SK-N-MC (cell line): Measurements from ENCODE around the gene CIZ1.

Experiments used
- EZH2 ChIP-seq: fragments of 200-600 bp; sonication (generic); IDR thresholded peaks from one replicate; pipeline ENCODE4 v1.6.1; 2017; ENCODE audit warnings: antibody characterized with exemption
- POLR2AphosphoS5 ChIP-seq: IDR thresholded peaks from 2 replicates; pipeline ENCODE4 v1.6.1; 2012; ENCODE audit warnings: mild to moderate bottlenecking, low read depth, low read length, borderline replicate concordance

DNA sequence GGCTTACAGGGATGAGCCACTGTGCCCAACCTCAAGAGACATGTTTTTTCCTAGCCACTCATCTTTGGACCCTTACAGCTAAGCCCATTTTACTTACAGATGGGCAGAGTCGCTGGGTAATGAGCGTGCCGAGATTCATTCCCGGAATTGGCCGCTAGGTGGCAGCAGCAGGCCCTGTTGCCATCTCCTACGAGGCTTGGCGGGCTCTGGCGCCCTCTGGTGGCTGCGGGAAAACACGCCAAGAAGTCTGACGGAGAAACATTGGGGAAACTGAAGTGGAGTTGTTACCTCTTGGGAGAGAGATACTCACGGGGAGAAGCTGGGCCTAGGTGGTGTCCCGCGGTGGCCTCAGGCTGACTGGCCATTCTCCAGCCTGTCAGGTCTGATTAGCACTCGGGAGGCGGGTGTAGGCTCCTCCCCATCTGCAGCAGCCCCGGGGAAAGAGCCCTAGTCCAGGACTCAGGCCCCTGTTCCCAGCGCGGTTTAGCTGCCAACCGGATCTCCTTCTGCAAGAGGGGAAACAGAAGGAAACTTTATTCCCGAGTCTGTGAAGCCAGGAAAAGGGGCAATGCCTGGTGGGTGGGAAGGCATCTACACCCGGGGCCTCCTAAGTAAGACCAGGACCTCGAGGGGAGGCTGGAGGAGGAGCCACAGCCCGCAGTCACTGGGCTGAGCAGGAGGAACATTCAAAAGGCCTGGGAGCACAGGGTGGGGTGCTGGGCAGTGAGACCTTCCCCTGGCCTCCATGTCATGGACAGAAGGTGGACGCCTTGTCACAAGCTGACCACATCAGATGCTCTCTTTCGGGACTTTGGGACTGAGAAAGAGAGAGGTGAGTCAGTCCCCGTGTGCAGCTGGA lies 73.5 kb downstream of the CIZ1 start:
- TF ChIP-seq POLR2AphosphoS5 (no peak), EZH2 (no peak)
